Suppressor macrophage treated with lipopolysaccharide for 4 hours (primary cell): ENCODE data around the gene SBSN.
A peak's percentile ranks its signal among the peaks of the same experiment; 100 is the strongest.
"Not testable (repeated sequence)": the region's sequence is repeated elsewhere in the genome, so short reads cannot be mapped to it uniquely, and the experiment has no call there.

ENCODE experiments used
- DNase-seq: peaks from one replicate; pipeline ENCODE4 v3.0.0-alpha.2; 2020

SBSN gene

DNA sequence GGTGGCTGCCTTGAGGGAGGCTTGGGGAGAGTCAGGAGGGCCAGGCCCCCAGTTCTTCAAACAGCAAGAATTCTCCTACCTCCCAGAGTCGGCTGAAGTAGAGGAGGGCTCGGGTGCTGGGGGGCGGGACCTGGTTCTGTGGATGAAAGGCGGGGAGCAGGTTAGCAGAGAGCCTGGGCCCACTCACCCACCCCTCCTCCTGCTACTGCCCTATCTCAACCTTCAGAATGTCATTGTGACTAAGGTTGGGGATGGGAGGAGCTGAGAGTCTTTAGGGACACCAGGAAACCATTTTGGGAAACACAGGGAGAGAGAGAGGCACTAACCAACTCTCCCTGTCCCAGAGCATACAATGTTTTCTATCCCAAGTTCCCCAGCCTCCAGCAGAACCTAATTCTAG, 25.4 kb downstream of the SBSN start:
- DNase-seq = no peak

DNA sequence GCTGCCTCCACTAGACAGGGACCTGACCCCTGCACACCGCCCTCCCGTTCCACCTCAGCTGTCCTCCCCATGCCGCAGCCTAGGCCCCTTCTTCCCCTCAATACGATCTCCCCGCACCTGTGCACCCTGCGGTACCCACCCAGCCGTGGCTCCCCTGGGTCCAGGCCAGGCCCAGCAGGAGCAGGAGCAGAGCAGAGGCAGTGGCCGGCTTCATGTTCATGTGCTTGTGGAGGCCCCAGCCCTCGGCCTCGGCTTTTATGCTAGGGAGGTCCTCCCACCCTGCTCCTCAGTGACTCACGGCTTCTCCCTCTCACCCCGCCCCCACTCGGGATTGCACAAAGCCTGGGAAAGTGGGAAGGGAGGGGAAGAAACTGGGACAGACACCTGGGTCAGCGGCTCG, 26.4 kb downstream of the SBSN start:
- DNase-seq = no peak

DNA sequence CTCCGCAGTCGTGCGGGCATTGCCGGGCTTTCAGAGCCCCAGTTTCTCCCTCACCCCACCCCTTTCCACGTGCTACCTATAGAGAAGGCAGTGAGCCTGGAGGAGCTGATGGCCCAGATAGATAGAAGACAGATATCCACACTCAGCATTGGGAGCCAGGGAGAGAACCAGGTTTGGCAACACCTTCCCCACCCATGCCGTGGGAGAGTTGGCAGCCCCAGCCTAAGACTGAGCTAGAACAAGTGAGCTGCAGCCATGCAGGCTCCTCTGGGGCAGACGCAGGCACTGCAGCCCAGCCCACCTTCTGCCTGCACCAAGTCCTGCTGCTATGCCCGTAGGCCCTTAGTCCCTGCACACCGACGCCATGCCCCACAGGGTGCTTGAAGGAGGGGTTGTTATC, 27.5 kb downstream of the SBSN start:
- no peak for DNase-seq

DNA sequence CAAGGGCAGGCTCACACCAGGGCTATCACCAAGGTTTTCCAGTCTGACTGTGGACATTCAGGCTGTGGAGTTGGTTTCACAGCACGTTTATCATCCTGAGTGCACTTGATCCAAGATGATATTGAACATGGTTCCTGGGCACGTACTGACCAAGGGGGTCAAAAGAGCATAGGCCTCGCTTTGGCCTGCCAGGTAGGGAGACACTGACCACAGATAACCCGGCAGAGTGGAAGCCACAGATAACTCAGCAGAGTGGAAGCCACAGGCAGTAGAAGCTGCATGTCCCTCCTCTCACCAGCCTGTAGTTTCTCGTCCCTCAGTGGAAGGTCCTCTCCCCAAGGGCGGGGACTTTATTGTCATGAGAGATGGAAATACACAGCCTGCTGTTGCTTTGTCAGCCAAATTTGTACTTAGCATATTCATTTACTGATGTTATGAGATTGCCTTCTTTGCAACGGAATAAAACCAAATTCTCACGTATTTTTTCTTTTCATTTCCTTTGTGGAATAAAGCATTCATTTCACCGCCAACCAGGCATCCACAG, 29.1 kb downstream of the SBSN start:
- no peak for DNase-seq

DNA sequence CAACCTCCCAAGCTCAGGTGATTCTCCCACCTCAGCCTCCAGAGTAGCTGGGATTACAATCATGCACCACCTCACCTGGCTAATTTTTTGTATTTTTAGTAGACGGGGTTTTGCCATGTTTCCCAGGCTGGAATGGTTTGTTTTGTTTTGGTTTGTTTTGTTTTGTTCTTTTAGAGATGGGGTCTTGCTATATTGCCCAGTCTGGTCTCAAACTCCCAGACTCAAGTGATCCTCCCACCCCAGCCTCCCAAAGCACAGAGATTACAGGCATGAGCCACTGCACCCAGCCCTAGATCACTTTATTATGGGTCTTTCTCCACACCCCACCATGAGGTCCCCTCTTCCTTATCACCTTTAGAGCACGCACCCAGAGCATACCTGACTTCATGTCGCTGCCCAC, 29.9 kb downstream of the SBSN start:
- no peak for DNase-seq

DNA sequence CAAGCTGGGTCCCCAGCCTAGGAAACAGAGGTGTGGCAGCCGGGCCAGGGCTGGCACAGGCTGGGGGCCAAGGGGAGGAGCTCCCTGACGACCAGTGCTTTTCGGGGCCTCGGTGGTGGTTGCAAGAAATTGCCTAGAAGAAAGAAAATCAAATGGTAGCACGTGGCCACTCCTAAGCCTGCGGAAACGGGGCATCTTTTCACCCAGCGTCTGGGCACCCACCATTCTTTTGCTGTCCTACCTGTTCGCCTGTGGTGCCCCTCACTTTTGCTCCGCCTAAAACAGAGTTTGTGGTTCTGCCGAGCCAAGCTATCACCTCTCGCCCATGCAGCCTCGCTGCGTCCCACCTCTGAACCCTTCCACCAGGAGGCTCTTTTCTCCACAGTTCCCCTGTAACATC, 30.7 kb downstream of the SBSN start:
- no peak for DNase-seq

DNA sequence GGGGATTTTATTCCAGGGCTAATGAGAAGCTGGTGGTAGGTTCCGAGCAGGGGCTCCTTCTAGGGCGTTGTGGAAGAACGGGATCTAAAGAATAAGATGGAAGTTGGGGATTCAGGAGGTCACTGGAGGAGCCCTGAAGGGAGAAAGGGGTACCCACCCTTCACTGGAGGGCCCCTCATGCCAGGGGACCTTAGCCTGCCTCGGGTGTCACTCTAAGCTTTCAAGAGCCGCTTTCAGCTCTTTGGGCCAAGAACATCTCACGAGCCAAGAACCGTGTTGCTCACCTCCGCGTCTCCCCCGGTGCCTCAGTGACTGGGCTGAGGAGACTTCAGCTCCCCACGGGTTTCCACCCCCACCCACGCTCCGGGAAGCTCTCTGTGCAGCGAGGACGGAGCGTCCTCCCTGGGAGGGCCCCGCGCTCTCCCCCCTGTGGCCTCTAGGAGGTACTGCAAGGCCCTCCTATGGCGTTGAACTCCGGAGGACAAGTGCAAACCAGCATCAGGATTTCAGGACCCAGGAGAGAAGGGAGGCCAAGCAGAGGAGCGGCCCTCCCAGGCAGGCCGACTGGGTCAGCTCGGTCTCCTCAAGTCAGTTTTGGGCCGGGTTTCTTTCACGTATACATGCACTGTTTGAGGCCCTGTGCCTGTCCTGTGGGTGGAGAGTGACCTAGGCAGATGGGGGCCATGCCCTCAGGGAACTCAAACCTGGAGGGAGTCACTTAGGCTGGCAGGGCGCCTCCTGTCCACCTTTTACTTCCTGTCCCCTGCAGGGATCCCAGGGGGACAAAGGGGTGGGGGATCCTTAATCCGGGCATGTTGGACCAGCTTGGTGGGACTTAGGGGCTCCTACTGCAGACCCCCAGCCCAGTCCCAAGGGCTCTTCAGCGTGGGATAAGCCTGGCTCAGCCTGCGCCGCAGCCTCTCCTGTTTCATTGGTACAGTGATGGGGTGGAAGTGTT, 32.7 kb downstream of the SBSN start:
- peak; percentile 85 for DNase-seq

DNA sequence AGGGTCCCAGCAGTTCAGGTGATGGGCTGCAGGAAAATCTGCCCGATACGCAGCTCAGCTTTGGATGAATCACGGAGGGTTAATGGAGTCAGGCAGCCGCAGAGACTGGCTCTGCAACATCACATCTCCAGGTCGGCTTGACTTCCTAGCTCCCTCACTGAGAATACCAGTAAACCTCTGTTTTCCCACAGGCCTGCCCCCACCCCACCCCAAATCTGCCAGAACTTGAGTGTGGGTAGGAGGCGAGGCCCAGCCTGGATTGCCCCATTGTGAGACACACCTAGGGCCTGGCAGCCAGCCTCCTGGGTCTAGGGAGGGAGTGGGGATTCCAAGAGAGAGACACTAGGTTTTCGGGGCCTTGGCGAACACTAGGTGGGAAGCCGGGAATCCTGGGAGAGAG, 34.1 kb downstream of the SBSN start:
- no peak for DNase-seq

DNA sequence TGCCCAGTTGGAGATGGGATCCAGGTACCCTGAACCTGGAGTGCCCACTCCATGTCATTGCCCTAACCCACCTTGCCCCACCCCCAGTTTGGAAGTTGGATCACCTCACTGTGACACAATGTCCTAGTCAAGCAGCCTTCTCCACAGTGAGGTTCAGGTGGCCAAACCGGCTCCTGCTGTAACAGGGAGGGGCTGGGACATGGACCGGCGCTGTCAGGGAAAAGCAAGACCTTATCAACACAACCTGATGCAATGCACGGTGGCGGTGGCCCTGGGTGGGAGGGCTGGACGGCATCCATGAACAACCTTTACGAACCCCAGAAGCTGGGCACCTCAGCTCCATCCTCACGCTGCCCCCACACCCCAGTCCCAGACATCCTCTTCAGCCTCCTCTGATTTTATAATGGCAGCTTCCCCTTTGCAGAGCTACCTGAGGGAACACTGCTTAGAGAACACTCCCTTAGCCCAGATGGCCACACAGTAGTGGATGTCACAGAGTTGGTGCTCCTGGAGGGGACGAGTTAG, 36.2 kb downstream of the SBSN start:
- DNase-seq = no peak

DNA sequence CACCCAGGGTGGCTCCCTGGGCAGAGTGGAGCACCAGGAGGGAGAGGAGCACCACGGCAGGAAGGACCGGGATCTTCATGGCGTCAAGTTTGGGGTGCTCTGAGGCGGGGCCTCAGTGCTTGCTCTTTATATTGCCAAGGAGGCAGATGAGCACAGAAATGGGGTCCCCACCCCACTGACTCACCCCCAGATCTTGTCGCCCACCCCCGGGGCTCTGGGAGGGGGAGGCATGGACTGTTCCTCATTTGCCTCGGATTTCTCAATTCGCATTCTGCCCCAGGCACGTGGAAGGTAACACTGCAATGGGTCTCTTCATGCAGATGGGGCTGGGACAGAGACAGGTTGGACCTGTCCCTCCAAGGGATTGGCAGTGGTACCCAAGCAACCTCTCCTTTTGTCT, 37.7 kb downstream of the SBSN start, which contains the start of gene KRTDAP:
TSS of gene KRTDAP (minus strand) at position 101 of the 400 bp plus-strand sequence. CDS start at position 79, 22 bp downstream.
- DNase-seq = no peak

DNA sequence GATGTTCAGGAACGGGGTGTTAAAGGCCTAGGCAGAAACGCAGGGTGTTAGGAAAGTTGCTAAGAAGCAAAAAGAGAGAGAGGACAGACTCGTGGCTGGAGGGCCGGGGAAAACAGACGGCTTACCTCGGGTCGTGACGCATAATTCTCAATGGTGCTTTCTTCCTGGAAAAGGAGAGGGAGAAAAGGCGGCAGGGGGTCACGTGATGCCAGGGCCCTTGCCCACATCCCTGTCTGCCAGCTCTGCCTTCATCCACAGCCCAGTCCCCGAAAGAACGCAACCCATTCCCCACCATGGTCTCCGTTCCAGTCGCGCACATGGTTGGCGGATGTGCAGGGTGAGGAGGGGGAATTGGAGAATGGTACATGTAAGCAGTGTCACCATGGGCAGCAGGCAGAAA, 39.4 kb downstream of the SBSN start:
- DNase-seq = no peak

DNA sequence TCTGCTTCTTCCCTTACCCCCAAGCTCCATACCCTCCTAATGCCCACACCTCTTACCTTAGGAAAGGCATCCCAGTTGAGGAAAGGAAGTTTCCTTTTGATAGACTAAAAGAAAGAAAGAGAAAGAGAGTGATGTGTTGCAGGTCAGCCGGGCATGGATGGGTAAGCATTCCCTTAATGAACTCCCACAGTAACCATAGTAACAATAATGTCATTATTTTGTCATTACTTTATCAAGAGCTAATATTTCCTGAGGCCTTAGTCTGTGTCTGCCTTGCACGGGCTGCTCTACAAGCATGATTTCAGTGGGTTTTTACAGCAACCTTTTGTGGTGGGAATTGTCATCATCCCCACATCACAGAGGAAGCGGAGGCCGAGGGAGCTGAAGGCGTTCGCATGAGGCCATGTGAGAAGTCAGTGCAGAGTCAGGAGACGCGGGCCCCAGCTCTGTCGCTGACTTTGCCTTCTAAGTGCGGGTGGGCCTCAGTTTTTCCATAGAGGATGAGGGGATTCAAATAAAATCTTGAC, 40.4 kb downstream of the SBSN start:
- no peak for DNase-seq

DNA sequence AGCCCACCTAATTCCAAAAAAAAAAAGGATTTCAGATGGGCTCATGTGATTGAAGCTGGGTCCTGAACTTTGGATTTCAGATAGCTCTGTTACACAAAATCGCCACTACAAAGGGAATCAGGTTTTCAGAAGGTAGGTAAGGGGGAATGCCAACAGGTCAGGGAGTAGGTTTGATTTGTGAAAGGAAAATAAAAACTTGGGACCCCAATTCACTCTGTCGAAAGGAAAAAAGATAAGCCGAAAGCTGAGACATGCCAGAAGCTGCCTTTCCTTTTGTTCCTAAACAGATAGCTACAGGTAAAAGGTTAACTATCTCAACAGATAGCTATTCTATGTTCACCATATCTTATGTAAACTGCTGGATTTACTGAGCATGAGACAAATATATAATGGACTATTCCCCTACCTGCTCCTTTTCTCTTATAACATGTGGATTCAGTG, 41.8 kb downstream of the SBSN start:
- DNase-seq = no peak

DNA sequence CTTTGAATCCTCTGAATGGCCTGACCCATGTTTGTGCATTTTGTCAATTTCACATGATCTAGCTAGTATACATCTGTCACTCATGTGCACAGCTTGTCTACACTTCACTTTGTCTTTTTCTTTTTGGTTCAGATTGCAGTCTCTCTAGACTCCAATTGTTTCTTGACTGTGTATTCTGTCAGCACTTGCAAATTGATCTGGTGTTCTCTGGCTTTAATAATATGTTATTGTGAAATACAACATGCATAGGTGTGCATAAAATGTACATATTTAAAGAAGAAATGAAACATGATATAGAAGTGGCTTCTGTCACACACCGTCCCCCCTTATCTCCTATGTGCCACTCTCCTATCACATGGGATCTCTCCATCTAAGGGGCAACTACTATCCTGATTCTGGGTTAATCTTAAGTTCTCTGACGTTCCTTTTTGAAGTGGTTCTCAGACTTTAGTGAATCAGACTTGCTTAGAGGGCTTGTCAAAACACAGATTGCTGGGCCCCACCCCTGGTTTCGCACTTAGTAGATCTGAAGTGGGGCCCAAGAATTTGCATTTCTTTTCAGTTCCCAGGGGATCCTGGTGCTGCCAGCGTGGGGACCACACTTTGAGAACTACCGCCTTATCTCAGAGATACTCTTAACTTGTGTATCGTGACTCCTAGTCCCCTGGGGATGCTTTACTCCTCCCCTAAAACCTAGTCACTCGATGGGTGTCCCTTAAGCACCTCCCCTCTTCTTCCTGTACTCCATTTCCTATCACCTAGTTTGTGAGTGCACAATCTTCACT, 43.7 kb downstream of the SBSN start:
- DNase-seq = no peak

DNA sequence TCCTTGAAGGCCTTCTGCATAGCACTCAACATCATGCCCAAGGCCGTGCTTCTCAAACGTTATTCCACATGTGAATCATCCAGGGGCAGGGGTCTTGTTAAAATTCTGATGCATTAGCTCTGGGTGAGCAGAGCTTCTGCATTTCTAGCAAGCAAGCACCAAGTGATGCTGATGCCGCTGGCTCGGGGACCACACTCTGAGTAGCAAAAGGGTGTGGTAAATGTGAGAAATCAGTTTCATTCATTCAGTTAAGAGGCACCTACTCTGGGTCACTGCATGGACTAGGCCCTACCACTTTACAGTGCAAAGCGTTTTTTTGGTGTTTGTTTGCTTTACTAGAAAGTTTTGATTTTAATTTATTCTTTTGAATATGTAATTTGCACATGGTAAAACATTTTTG, 45.0 kb downstream of the SBSN start:
- DNase-seq = no peak

DNA sequence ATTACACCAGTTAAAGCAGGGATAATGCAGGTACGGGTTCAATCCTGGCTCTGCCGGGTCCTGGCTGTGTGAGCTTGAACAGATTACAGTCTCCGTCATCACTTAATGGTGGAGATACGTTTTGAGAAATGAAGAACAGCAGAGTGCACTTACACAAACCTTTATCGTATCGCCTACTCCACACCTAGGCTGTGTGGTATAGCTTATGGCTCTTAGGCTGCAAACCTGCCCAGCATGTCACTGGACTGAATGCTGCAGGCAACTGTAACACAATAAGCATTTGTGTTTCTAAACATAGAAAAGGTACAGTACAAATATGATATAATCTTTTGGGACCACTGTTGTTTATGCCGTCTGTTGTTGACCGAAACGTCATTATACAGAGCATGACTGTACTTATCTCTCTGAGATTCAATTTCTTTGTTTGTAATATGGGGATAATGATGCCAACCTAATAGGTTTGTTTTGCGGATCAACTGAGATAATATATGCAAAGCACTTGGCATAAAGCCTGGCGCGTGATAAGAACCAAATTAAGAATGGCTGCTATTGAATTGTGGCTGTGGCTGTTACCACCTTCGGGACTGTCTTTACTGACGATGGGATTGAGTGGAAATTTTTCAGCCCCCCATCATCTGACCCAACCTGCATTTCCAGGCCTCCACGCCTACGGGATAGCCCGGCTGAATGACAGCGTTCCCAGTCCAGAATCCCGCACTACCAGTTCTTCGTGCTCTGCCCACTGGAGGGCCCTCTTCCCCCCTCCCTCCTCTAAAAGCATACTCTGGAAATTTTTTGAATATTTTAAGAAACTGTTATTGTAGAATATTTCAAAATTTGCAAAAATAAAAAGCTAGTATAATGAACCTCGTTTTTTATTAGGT, 49.1 kb downstream of the SBSN start:
- DNase-seq = no peak

DNA sequence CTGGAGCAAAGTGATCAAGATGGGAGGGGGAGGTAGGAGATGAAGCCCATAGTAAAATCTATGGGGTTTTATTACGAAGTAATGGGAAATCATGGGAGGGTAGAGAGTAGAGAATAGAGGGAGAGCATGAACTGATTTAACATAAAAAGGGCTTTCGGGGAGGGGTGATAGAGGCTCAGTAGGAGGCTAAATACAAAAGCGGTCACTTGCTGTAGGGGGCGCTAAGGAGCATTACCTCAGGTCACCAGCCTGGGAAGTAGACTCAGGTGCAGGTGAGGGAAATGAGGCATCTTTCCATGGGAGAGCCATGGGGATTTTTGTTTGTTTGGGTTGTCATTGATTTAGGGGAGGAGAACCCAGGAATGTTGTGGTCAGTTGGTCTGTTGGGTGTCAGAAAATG, 52.0 kb downstream of the SBSN start:
- DNase-seq = no peak

DNA sequence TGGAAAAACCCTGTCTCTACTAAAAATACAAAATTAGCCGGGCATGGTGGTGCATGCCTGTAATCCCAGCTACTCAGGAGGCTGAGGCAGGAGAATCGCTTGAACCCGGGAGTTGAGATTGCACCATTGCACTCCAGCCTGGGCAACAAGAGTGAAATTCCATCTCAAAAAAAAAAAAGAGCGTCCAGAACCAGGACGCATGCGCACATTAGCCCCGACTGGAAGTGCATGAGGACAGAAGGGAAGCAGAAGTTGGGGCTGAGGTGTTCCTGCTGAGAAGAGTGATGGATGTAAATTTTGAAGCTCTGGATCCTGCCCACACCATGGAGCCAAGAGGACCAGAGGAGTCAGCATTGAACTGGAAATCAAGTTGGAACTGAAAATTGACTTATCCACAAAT, 53.5 kb downstream of the SBSN start:
- DNase-seq = not testable (repeated sequence)

DNA sequence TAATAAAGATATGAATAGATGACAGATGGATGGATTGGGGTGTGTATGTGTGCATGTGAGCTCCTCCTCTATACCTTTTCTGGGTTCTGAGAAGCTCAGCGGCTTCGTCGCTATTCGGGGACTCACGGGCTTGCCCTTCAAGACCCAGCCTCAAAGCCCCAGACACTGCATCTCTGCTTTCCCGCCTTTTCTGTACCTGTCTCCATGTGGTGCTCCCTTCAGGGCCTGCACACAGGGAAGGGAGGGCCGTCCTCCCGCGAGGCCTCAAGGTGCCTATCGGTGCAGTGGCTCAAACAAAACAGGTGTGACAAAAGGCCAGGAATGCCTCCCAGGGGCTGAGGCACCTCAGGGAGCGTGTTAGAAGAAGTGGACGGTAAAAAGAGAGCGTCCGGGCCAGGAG, 54.0 kb downstream of the SBSN start:
- no peak for DNase-seq
